Esophagus squamous epithelium (tissue), 4 donors: ENCODE data around the gene MGAT5.

Experiments
- POLR2A ChIP-seq, 4 donors: fragments of 450-650 bp; IDR thresholded peaks; one replicate each; pipeline ENCODE4 v1.6.1; 2017; ENCODE audit warnings: antibody characterized with exemption in 4 of 4, mild to moderate bottlenecking in 4 of 4, moderate library complexity in 3 of 4
- TF ChIP-seq, protein P1 (sequence below), 6 experiments: fragments of 450-650 bp in 4 of 6; fragments of 200-600 bp in 2 of 6; sonication (generic) in 2 of 6; IDR thresholded peaks; one replicate each; pipeline ENCODE4 v1.5.1; 2016 to 2019; ENCODE audit warnings: antibody characterized with exemption in 6 of 6, mild to moderate bottlenecking in 4 of 6, moderate library complexity in 4 of 6

DNA sequence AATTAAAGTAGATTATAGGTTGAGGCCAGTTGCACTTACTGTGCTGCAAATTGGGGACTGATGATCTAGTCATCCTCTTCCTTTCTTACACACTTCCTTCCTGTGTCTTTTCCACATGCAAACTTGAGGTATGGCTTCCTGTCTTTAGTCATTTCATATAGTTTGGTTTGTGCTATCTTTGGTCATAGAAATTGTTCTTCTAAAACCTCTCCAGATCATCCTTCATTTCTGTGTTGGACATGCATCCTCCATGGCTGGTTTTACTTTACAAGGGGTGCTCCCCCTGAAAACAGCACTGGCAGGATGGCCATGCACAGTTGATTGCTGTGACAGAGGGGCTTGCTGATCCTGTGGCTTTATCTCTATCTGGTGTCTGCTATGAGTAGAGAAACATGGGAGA is 36.5 kb downstream of the MGAT5 start:
- TF ChIP-seq, protein P1, sequence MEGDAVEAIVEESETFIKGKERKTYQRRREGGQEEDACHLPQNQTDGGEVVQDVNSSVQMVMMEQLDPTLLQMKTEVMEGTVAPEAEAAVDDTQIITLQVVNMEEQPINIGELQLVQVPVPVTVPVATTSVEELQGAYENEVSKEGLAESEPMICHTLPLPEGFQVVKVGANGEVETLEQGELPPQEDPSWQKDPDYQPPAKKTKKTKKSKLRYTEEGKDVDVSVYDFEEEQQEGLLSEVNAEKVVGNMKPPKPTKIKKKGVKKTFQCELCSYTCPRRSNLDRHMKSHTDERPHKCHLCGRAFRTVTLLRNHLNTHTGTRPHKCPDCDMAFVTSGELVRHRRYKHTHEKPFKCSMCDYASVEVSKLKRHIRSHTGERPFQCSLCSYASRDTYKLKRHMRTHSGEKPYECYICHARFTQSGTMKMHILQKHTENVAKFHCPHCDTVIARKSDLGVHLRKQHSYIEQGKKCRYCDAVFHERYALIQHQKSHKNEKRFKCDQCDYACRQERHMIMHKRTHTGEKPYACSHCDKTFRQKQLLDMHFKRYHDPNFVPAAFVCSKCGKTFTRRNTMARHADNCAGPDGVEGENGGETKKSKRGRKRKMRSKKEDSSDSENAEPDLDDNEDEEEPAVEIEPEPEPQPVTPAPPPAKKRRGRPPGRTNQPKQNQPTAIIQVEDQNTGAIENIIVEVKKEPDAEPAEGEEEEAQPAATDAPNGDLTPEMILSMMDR (IDR thresholded peaks at IDR 0.05), result no peak
- no peak for TF ChIP-seq POLR2A (IDR thresholded peaks at IDR 0.05)
